ENCODE measurements around the gene USP30.

GRCh38 chr12:109052097-109052413 lies 321 bp upstream of the USP30 start:
- TF ChIP-seq CTCF (IDR thresholded peaks at IDR 0.05) (no peak), POLR2A (IDR thresholded peaks at IDR 0.05) (no peak)

Data from upper lobe of left lung (tissue), 4 donors.